Measurements from ENCODE around the gene MRPL42. TPM values are rescaled to one million over a fixed set of nuclear protein-coding genes. Genes with fewer than 3 reads are reported as not detected.
"Not testable (repeated sequence)": the region's sequence is repeated elsewhere in the genome, so short reads cannot be mapped to it uniquely, and the experiment has no call there.

Gene MRPL42
- total RNA-seq, 1 donor = 29.0 TPM

DNA sequence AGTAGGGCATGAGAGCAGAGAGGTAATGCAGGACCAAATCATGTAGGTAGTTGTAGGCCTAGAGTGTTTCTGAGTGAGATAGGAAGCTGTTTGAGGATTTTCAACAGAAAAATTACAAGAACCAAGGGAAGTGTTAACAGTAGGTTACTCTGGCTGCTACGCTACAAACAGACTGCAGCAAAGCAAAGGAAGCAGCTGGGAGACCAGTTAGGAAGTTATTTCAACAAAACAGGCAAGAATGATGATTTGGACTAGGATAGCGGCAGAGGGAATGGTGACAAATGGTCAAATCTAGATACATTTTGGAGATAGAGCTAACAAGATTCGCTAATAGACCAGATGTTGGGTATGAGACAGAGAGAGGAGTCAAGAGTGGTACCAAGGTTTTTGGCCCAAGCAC lies 26.8 kb downstream of the MRPL42 start:
- Histone ChIP-seq H3K79me2 (ENCODE audit: insufficient read depth, low read length) (no peaks in the 10 kb centered on the region), H3K9me3 (ENCODE audit: low read depth, low read length) (no peaks in the 10 kb centered on the region), H2AFZ (ENCODE audit: low read length) (no peak overlapping the region), H3K27me3 (ENCODE audit: insufficient read depth, low read length) (no peaks in the 10 kb centered on the region), H3K4me3 (ENCODE audit: insufficient read depth, low read length) (no peak overlapping the region), H4K20me1 (ENCODE audit: insufficient read depth, low read length) (no peaks in the 10 kb centered on the region), H3K4me2 (ENCODE audit: insufficient read depth, low read length) (no peak overlapping the region), H3K4me1 (ENCODE audit: insufficient read depth, low read length) (no peaks in the 10 kb centered on the region), H3K36me3 (ENCODE audit: insufficient read depth, low read length) (peaks cover 24% of the 10 kb centered on the region), H3K27ac (ENCODE audit: low read depth, low read length) (no peak overlapping the region)
- DNase-seq (ENCODE audit: insufficient read length, low spot score, missing footprints) = no peak
- TF ChIP-seq, protein P1, sequence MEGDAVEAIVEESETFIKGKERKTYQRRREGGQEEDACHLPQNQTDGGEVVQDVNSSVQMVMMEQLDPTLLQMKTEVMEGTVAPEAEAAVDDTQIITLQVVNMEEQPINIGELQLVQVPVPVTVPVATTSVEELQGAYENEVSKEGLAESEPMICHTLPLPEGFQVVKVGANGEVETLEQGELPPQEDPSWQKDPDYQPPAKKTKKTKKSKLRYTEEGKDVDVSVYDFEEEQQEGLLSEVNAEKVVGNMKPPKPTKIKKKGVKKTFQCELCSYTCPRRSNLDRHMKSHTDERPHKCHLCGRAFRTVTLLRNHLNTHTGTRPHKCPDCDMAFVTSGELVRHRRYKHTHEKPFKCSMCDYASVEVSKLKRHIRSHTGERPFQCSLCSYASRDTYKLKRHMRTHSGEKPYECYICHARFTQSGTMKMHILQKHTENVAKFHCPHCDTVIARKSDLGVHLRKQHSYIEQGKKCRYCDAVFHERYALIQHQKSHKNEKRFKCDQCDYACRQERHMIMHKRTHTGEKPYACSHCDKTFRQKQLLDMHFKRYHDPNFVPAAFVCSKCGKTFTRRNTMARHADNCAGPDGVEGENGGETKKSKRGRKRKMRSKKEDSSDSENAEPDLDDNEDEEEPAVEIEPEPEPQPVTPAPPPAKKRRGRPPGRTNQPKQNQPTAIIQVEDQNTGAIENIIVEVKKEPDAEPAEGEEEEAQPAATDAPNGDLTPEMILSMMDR (IDR thresholded peaks at IDR 0.05; ENCODE audit: extremely low read depth, low read depth, low read length) = no peak

DNA sequence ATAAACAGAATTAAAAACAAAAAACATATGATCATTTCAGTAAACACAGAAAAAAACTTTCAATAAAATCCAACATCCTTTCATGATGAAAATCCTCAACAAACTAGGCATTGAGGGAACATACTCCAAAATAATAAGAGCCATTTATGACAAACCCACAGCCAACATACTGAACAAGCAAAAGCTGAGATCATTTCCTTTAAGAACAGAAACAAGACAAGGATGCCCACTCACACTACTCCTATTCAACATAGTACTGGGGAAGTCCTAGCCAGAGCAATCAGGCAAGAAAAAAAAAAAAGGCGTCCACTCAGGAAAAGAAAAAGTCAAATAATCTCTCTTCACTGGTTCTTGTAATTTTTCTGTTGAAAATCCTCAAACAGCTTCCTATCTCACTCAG lies 30.1 kb downstream of the MRPL42 start:
- H3K4me2 ChIP-seq (ENCODE audit: insufficient read depth, low read length) = no peak overlapping the region
- no peaks in the 10 kb centered on the region for H3K79me2 ChIP-seq (ENCODE audit: insufficient read depth, low read length)
- H4K20me1 ChIP-seq (ENCODE audit: insufficient read depth, low read length) = no peaks in the 10 kb centered on the region
- no peak for DNase-seq (ENCODE audit: insufficient read length, low spot score, missing footprints)
- H3K4me3 ChIP-seq (ENCODE audit: insufficient read depth, low read length) = no peak overlapping the region
- no peaks in the 10 kb centered on the region for H3K4me1 ChIP-seq (ENCODE audit: insufficient read depth, low read length)
- no peak overlapping the region for H2AFZ ChIP-seq (ENCODE audit: low read length)
- no peak overlapping the region for H3K27ac ChIP-seq (ENCODE audit: low read depth, low read length)
- peaks cover 19% of the 10 kb centered on the region for H3K36me3 ChIP-seq (ENCODE audit: insufficient read depth, low read length)
- no peaks in the 10 kb centered on the region for H3K27me3 ChIP-seq (ENCODE audit: insufficient read depth, low read length)
- TF ChIP-seq, protein P1 (IDR thresholded peaks at IDR 0.05; ENCODE audit: extremely low read depth, low read depth, low read length) = no peak
- H3K9me3 ChIP-seq (ENCODE audit: low read depth, low read length) = no peaks in the 10 kb centered on the region

DNA sequence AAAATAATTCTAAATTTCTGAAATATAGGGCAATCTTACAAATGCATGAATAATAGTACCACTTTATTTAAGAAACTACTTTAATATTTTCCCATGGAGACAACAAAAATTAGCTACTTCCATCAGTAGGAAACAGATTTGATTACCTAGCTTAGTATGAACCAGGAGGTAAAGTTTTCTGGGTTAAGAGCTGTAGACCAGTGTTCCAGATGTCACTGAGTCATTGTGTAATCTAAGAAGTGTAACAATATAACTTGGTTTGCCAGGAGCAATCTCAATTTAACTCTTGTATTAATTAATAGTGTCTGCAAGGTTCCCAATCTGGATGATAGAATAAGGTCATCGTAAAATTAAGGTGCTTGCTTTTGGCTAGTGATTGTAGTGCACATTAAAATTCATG lies 31.5 kb downstream of the MRPL42 start:
- not testable (repeated sequence) for H3K4me3 ChIP-seq (ENCODE audit: insufficient read depth, low read length); H3K4me1 ChIP-seq (ENCODE audit: insufficient read depth, low read length); H3K79me2 ChIP-seq (ENCODE audit: insufficient read depth, low read length); H4K20me1 ChIP-seq (ENCODE audit: insufficient read depth, low read length); H3K27me3 ChIP-seq (ENCODE audit: insufficient read depth, low read length); H2AFZ ChIP-seq (ENCODE audit: low read length); H3K27ac ChIP-seq (ENCODE audit: low read depth, low read length); H3K4me2 ChIP-seq (ENCODE audit: insufficient read depth, low read length); H3K9me3 ChIP-seq (ENCODE audit: low read depth, low read length); DNase-seq (ENCODE audit: insufficient read length, low spot score, missing footprints)
- peaks cover 19% of the 10 kb centered on the region for H3K36me3 ChIP-seq (ENCODE audit: insufficient read depth, low read length)

DNA sequence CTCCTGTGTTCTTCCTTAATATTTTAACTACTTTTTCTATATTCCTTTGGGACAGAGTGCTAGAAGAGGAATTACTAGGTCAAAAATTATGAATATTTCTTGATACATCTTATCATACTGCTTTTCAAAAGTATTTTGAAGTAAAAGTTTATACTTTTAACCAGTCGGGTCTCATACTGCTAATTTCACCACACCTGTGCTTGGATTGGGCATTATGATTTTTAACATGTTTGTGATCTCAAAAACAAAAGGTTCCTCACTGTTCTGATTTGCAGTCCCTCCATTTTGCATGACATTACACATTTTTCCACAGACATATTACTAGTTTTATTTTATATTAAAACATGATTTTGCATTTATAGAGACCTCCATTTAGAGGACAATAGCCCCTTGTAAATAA lies 32.9 kb downstream of the MRPL42 start:
- no peaks in the 10 kb centered on the region for H3K79me2 ChIP-seq (ENCODE audit: insufficient read depth, low read length)
- H3K9me3 ChIP-seq (ENCODE audit: low read depth, low read length) = no peaks in the 10 kb centered on the region
- TF ChIP-seq, protein P1 (IDR thresholded peaks at IDR 0.05; ENCODE audit: extremely low read depth, low read depth, low read length) = no peak
- no peak overlapping the region for H3K4me3 ChIP-seq (ENCODE audit: insufficient read depth, low read length)
- DNase-seq (ENCODE audit: insufficient read length, low spot score, missing footprints) = no peak
- no peaks in the 10 kb centered on the region for H3K27me3 ChIP-seq (ENCODE audit: insufficient read depth, low read length)
- H3K4me2 ChIP-seq (ENCODE audit: insufficient read depth, low read length) = no peak overlapping the region
- H3K36me3 ChIP-seq (ENCODE audit: insufficient read depth, low read length) = peaks cover 20% of the 10 kb centered on the region
- H3K27ac ChIP-seq (ENCODE audit: low read depth, low read length) = no peak overlapping the region
- H4K20me1 ChIP-seq (ENCODE audit: insufficient read depth, low read length) = no peaks in the 10 kb centered on the region
- H2AFZ ChIP-seq (ENCODE audit: low read length) = no peak overlapping the region
- no peaks in the 10 kb centered on the region for H3K4me1 ChIP-seq (ENCODE audit: insufficient read depth, low read length)
